Measurements from ENCODE around the gene COL4A2. TPM values are rescaled to one million over a fixed set of nuclear protein-coding genes. Genes with fewer than 3 reads are reported as not detected.
A peak's percentile ranks its signal among the peaks of the same experiment; 100 is the strongest.

COL4A2 gene
- total RNA-seq, 1 donor from 2014 or later, result 1,556 TPM

DNA sequence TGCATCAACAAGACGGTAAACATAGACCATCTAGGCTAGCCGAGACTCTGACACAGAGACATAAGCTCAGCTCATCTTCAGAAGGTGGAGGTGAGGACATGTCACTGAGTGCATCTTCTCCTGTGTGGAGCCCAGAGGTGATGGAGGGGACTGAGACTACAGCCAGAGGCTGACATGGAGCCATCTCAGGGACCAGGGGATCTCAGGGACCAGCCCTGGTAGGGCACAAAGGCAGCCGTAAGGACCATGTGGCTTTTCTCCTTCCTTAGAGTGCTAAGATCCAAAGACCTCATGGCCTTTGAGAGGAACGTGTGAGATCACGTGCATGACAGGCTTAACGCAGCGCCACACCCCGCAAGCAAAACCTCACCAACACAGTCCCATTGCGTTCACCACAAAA, 127.5 kb downstream of the COL4A2 start:
- no peak for DNase-seq (ENCODE audit: low spot score)
- Mint-ChIP-seq H3K36me3 (ENCODE audit: low read depth, unreplicated experiment) (peaks cover 80% of the 10 kb centered on the region), H3K4me3 (ENCODE audit: unreplicated experiment) (no peak overlapping the region), H3K9me3 (ENCODE audit: unreplicated experiment) (no peaks in the 10 kb centered on the region), H3K4me1 (ENCODE audit: unreplicated experiment) (no peaks in the 10 kb centered on the region), H3K27me3 (ENCODE audit: unreplicated experiment) (peaks cover 9% of the 10 kb centered on the region), H3K27ac (ENCODE audit: unreplicated experiment) (no peak overlapping the region)
- TF ChIP-seq, protein P1, sequence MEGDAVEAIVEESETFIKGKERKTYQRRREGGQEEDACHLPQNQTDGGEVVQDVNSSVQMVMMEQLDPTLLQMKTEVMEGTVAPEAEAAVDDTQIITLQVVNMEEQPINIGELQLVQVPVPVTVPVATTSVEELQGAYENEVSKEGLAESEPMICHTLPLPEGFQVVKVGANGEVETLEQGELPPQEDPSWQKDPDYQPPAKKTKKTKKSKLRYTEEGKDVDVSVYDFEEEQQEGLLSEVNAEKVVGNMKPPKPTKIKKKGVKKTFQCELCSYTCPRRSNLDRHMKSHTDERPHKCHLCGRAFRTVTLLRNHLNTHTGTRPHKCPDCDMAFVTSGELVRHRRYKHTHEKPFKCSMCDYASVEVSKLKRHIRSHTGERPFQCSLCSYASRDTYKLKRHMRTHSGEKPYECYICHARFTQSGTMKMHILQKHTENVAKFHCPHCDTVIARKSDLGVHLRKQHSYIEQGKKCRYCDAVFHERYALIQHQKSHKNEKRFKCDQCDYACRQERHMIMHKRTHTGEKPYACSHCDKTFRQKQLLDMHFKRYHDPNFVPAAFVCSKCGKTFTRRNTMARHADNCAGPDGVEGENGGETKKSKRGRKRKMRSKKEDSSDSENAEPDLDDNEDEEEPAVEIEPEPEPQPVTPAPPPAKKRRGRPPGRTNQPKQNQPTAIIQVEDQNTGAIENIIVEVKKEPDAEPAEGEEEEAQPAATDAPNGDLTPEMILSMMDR (IDR thresholded peaks at IDR 0.05; ENCODE audit: unreplicated experiment), result no peak

DNA sequence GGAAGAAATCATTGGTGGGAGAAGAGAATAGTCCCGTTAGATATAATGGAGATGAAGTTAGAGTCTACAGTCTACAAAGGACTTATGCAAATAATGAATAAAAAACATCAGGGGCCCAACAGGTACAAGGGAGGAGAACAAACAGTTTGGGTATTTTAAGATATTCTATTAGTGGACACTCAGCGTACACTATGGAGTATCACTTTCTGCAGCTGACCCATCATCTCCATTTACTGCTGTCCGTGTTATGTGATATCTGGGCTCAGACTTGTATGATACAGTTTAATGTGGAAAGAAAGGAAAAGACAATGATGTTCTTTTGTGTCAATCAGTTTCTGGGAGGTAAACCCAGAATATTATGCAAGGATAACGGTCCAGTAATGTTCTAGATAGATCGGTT, 128.2 kb downstream of the COL4A2 start:
- H3K27ac Mint-ChIP-seq (ENCODE audit: unreplicated experiment), result peak overlapping the region; percentile 13
- peaks cover 12% of the 10 kb centered on the region for H3K27me3 Mint-ChIP-seq (ENCODE audit: unreplicated experiment)
- DNase-seq (ENCODE audit: low spot score), result no peak
- H3K36me3 Mint-ChIP-seq (ENCODE audit: low read depth, unreplicated experiment), result peaks cover 85% of the 10 kb centered on the region
- H3K4me3 Mint-ChIP-seq (ENCODE audit: unreplicated experiment), result no peak overlapping the region
- TF ChIP-seq, protein P1 (IDR thresholded peaks at IDR 0.05; ENCODE audit: unreplicated experiment), result no peak
- no peaks in the 10 kb centered on the region for H3K9me3 Mint-ChIP-seq (ENCODE audit: unreplicated experiment)
- H3K4me1 Mint-ChIP-seq (ENCODE audit: unreplicated experiment), result no peaks in the 10 kb centered on the region

DNA sequence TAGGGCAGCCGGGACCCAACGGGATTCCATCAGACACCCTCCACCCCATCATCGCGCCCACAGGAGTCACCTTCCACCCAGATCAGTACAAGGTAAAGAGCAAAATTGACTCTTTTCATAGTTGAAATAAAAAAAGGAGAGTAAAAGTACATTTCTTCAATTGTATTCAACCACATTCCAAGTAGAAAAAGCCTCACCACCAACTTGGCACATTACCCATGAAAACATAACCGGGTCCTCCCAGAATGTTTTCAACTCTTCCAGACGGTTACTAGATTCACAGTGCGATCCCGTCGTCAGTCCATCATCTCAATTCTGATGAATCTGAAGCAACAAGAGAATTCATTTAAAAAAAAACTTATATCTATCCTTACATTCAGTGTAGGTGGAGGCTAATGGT, 129.2 kb downstream of the COL4A2 start:
- H3K9me3 Mint-ChIP-seq (ENCODE audit: unreplicated experiment), result no peaks in the 10 kb centered on the region
- no peak for DNase-seq (ENCODE audit: low spot score)
- H3K36me3 Mint-ChIP-seq (ENCODE audit: low read depth, unreplicated experiment), result peaks cover 83% of the 10 kb centered on the region
- H3K4me3 Mint-ChIP-seq (ENCODE audit: unreplicated experiment), result peak overlapping the region; percentile 76
- TF ChIP-seq, protein P1 (IDR thresholded peaks at IDR 0.05; ENCODE audit: unreplicated experiment), result no peak
- peaks cover 14% of the 10 kb centered on the region for H3K27me3 Mint-ChIP-seq (ENCODE audit: unreplicated experiment)
- no peaks in the 10 kb centered on the region for H3K4me1 Mint-ChIP-seq (ENCODE audit: unreplicated experiment)
- H3K27ac Mint-ChIP-seq (ENCODE audit: unreplicated experiment), result peak overlapping the region; percentile 41

GRCh38 chr13:110436786-110437370, 129.8 kb downstream of the COL4A2 start:
- Mint-ChIP-seq H3K27ac (ENCODE audit: unreplicated experiment) (peak overlapping the region; percentile 21), H3K9me3 (ENCODE audit: unreplicated experiment) (no peaks in the 10 kb centered on the region), H3K36me3 (ENCODE audit: low read depth, unreplicated experiment) (peaks cover 81% of the 10 kb centered on the region), H3K4me3 (ENCODE audit: unreplicated experiment) (no peak overlapping the region), H3K4me1 (ENCODE audit: unreplicated experiment) (no peaks in the 10 kb centered on the region), H3K27me3 (ENCODE audit: unreplicated experiment) (peaks cover 14% of the 10 kb centered on the region)
- TF ChIP-seq, protein P1 (IDR thresholded peaks at IDR 0.05; ENCODE audit: unreplicated experiment), result no peak
- no peak for DNase-seq (ENCODE audit: low spot score)

DNA sequence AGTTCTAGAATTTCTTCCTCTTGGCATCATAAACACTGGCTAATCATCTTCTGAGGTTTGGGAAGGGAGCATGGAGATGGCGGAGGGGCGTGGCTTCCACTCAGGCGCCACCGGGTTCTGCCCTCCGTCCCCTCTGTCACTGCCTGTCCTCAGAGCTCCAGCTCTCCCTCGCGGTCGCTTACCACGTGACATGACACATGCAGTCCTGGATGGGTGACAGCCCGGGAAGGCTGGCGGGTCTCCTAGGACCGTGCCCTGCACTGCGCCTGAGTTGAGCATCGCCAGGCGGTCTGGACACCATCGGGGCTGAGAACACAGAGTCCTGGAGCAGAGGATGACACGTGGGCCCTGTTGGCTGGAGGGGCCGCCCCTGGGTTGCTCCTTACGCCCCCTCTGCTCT, 131.1 kb downstream of the COL4A2 start:
- DNase-seq (ENCODE audit: low spot score), result no peak
- Mint-ChIP-seq H3K9me3 (ENCODE audit: unreplicated experiment) (no peaks in the 10 kb centered on the region), H3K27me3 (ENCODE audit: unreplicated experiment) (peaks cover 17% of the 10 kb centered on the region), H3K4me3 (ENCODE audit: unreplicated experiment) (no peak overlapping the region), H3K4me1 (ENCODE audit: unreplicated experiment) (no peaks in the 10 kb centered on the region), H3K36me3 (ENCODE audit: low read depth, unreplicated experiment) (peaks cover 68% of the 10 kb centered on the region), H3K27ac (ENCODE audit: unreplicated experiment) (peak overlapping the region; percentile 30)
- TF ChIP-seq, protein P1 (IDR thresholded peaks at IDR 0.05; ENCODE audit: unreplicated experiment), result no peak
